ENCODE results near the gene MAML2. TPM values are rescaled to one million over a fixed set of nuclear protein-coding genes. Genes with fewer than 3 reads are reported as not detected.
A peak's percentile ranks its signal among the peaks of the same experiment; 100 is the strongest.
"Not testable (repeated sequence)": the region's sequence is repeated elsewhere in the genome, so short reads cannot be mapped to it uniquely, and the experiment has no call there.

MAML2 gene
- total and polyA plus RNA-seq, 2 experiments from 2014 or later: 1.1 to 8.2 TPM

DNA sequence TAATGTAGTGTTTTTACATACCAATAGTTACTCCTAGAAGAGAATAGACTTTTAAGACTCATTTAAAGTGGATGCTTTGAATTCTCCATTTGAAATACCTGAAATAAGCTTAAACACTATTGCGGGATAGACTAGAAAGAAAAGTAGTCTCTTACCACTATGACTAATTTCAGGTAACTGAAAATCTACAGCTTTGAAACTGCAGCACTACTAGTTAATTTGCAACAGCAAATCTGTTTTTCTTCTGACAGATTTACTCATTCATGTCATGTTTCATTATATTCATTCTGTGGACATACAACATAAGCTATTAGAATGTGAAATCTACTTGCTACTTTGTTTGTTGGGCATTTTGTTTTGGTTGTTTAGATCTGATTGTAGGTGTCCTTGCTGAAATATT is 153.6 kb downstream of the MAML2 start:
- no peaks in the 10 kb centered on the region for H3K9me3 ChIP-seq (ENCODE audit: low read depth)
- no peak overlapping the region for H3K4me3 ChIP-seq
- no peak for DNase-seq (ENCODE audit: low read depth in 1 of 2, low spot score in 1 of 2)
- no peaks in the 10 kb centered on the region for H3K36me3 ChIP-seq
- no peaks in the 10 kb centered on the region for H3K4me1 ChIP-seq (ENCODE audit: low read depth)
- no peak overlapping the region for H3K27ac ChIP-seq
- no peaks in the 10 kb centered on the region for H3K27me3 ChIP-seq
- TF ChIP-seq, protein P1, sequence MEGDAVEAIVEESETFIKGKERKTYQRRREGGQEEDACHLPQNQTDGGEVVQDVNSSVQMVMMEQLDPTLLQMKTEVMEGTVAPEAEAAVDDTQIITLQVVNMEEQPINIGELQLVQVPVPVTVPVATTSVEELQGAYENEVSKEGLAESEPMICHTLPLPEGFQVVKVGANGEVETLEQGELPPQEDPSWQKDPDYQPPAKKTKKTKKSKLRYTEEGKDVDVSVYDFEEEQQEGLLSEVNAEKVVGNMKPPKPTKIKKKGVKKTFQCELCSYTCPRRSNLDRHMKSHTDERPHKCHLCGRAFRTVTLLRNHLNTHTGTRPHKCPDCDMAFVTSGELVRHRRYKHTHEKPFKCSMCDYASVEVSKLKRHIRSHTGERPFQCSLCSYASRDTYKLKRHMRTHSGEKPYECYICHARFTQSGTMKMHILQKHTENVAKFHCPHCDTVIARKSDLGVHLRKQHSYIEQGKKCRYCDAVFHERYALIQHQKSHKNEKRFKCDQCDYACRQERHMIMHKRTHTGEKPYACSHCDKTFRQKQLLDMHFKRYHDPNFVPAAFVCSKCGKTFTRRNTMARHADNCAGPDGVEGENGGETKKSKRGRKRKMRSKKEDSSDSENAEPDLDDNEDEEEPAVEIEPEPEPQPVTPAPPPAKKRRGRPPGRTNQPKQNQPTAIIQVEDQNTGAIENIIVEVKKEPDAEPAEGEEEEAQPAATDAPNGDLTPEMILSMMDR (IDR thresholded peaks at IDR 0.05; ENCODE audit: low read depth, low read length): no peak

DNA sequence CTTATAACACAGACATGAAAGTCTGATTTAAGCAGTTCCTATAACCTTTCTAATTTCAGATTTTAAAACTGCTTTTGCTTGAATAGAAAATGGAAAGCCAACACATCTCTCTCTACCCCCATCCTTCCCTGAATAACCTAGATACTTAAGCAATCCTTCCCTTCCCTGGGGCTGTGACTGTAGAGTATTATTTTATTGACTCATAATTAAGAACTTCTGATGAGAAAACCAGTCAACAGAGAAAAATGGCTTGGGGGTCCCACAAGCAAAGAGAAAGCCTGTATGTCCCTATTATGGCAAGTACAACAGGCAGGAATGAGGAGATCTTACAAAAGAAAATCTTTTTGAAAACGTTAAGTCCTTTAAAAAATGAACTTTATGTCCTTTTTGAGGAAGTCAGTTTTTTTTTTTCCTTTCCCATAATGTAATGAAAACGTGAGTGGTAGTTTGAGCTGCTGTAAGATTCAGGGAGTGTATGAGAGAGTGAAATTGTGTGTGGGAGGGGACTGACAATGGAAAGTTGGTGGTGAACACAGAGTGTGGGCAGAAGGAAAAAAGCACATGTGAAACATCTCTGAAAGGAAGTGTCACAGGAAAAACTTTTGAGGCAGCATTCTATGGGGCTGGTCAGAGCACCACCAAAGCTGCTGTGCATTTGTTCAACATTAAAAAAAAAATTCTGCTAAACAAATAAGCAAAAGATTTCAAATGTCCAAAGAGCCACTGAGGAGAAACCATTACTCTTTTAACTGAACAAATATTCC is 154.6 kb downstream of the MAML2 start:
- Histone ChIP-seq H3K27ac (no peak overlapping the region), H3K27me3 (no peaks in the 10 kb centered on the region), H3K9me3 (ENCODE audit: low read depth) (no peaks in the 10 kb centered on the region), H3K4me3 (no peak overlapping the region), H3K4me1 (ENCODE audit: low read depth) (no peaks in the 10 kb centered on the region), H3K36me3 (no peaks in the 10 kb centered on the region)
- TF ChIP-seq, protein P1 (IDR thresholded peaks at IDR 0.05; ENCODE audit: low read depth, low read length): no peak
- peak in 1 of 2 donors; percentile 65 for DNase-seq (ENCODE audit: low read depth in 1 of 2, low spot score in 1 of 2)

DNA sequence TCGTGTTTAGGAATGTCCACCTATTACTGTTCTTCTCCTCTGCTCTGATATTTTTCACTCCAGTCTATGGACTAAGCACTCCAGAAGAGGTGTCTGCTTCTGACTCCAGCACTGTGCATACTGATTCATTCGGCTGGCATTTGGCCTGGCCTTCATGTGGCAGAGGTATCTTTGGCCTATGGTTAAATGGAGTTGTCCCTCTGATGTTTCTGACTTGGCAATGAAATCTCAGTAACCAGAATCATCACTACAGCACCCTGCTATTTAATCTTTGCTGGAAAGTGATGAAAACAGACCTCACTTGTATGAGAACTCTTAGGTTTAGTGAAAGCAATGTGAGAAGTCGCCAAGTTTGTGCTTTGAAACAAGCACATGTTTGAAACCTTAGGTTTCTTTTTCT is 155.2 kb downstream of the MAML2 start:
- Histone ChIP-seq H3K27ac (no peak overlapping the region), H3K27me3 (no peaks in the 10 kb centered on the region), H3K9me3 (ENCODE audit: low read depth) (no peaks in the 10 kb centered on the region), H3K4me3 (no peak overlapping the region), H3K36me3 (no peaks in the 10 kb centered on the region), H3K4me1 (ENCODE audit: low read depth) (no peaks in the 10 kb centered on the region)
- DNase-seq (ENCODE audit: low read depth in 1 of 2, low spot score in 1 of 2): peak in 1 of 2 donors; percentile 91
- TF ChIP-seq, protein P1 (IDR thresholded peaks at IDR 0.05; ENCODE audit: low read depth, low read length): no peak

DNA sequence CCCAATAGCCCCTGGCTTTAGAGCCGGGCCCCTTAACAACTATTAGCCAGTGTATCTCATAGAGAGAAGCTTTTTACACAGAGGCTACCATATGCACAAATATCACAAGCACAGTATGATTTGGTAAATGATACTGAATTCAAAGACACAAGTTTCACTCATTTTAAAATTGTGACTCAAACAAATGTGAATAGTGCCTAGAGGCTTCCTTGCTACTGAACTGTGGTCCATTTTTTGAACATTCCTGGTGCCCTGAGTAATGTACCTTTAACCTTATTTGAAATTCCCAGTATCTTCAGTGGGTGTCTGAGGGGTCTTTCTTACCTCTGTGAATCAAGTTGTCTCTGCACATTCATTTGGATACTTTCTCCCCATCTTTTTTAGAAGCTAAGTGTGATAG is 156.2 kb downstream of the MAML2 start:
- Histone ChIP-seq H3K27me3 (no peaks in the 10 kb centered on the region), H3K36me3 (no peaks in the 10 kb centered on the region), H3K4me3 (no peak overlapping the region), H3K27ac (no peak overlapping the region), H3K9me3 (ENCODE audit: low read depth) (no peaks in the 10 kb centered on the region), H3K4me1 (ENCODE audit: low read depth) (no peaks in the 10 kb centered on the region)
- TF ChIP-seq, protein P1 (IDR thresholded peaks at IDR 0.05; ENCODE audit: low read depth, low read length): no peak
- no peak for DNase-seq (ENCODE audit: low read depth in 1 of 2, low spot score in 1 of 2)

DNA sequence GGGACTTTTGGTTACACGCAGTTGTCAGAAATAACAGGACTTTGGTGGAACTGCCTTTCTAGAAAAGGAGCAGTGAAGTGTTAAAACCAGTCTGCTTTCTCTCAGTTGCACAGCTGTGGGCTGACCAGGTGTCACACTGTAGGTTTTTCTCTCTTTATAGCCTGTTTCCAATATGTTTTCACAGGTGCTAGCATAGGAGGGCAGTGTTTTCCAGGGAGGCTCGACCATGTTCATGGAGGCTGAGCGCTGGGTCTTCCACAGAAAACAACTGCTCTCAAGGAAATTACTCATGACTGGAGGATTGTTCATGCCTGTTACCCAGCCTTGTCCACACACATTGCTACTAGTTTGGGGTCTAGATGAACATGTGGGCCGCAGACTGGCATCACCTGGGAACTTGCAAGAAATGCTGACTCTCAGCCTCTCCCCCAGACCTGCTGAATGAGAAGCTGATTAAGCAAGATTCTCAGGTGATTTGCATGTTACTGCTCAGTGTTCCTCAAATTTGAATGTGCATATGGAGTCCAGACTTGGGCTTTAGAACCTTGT is 157.7 kb downstream of the MAML2 start:
- TF ChIP-seq, protein P1 (IDR thresholded peaks at IDR 0.05; ENCODE audit: low read depth, low read length): no peak
- H3K27ac ChIP-seq: no peak overlapping the region
- no peak for DNase-seq (ENCODE audit: low read depth in 1 of 2, low spot score in 1 of 2)
- no peaks in the 10 kb centered on the region for H3K27me3 ChIP-seq
- H3K4me1 ChIP-seq (ENCODE audit: low read depth): peaks cover 2% of the 10 kb centered on the region
- H3K4me3 ChIP-seq: no peak overlapping the region
- no peaks in the 10 kb centered on the region for H3K36me3 ChIP-seq
- no peaks in the 10 kb centered on the region for H3K9me3 ChIP-seq (ENCODE audit: low read depth)

DNA sequence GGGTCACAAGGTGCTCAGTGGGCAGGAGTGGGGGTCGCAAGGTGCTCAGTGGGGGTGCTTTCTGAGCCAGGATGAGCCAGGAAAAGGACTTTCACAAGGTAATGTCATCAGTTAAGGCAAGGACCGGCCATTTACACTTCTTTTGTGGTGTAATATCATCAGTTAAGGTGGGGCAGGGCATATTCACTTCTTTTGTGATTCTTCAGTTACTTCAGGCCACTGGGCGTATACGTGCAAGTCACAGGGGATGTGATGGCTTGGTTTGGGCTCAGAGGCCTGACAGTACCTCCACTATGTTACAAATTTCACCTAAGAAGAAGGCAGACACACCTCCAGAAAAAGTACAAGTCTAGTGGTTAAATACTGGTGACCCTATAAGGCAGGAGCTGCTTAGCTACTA is 162.1 kb downstream of the MAML2 start:
- DNase-seq (ENCODE audit: low read depth in 1 of 2, low spot score in 1 of 2): not testable (repeated sequence)

More for the DNA sequence above, 162.1 kb downstream of the MAML2 start:
- not testable (repeated sequence) for H3K27ac ChIP-seq; H3K36me3 ChIP-seq; H3K27me3 ChIP-seq; H3K9me3 ChIP-seq (ENCODE audit: low read depth); H3K4me1 ChIP-seq (ENCODE audit: low read depth); H3K4me3 ChIP-seq
